Activated T-cell treated with anti-CD3 and anti-CD28 coated beads for 1 hour (primary cell): ENCODE measurements around the gene ZBED2.
"Not testable (repeated sequence)": the region's sequence is repeated elsewhere in the genome, so short reads cannot be mapped to it uniquely, and the experiment has no call there.

Experiments
- DNase-seq: peaks from one replicate; pipeline ENCODE4 v3.0.0-alpha.2; 2020; ENCODE audit warnings: low read depth

Gene ZBED2

DNA sequence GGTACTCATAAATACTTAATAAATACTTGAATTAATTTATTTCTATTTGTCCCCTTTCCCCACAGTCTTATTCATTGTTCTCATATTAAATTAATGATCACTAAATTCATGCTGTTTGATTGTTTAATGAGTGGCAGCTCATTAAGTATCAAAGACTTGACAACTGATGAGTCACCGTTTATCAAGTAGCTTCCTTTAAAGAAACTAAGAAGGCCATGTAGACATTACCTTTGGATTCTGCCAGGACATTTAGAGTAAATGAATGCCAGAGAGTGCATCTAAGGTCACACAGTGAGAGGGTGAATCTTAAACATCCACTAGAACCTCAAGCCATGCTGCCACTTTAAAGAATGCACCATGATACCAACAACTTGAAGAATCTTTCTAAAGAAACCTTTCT, 23.9 kb downstream of the ZBED2 start:
- DNase-seq, result no peak

DNA sequence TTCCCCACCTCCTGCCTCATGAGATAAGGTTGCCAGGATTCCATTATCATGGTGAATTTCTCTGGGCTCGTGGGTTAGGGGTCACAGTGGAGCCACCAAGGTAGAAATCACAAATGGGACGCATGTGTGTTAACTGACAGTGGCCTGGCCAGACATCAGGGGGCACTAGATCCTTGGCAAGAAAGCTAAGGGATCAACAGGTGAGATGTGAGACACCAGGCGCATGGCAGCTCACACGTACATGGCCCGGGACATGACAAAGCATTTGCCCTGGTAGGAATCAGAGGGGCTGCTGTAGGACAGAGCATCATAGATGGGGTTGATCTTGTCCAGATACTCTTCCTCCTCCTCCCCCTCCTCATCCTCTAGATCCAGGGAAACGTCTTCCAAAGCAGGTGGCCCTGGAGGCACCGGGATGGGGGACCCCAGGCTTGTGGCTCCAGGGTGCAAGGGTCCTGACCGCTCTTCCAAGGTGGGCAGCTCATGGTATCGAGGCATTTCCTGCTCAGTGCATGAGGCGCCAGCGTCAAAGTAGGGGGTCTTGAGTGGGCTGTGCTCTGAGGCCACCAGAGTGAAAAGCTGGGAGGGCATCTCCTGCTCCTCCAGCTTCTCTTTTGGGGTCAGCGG, 24.6 kb downstream of the ZBED2 start:
- DNase-seq, result no peak

DNA sequence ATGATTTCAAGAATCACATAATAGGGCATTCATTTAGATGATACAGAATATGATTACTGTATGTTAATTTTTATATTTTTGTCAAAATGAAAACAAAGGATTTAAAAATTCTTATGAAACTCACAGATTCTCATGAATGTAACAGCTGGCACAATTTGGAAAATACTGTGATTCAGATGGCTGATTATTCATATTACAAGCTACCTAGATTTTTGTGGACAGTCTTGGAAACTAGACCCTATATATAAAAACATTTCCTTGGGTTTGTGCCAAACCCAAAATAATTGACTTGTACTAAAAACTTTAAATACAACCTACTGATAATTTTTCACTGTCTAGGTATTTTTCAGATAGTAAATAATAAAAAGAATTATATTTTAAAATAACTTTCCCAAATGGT, 26.2 kb downstream of the ZBED2 start:
- no peak for DNase-seq

DNA sequence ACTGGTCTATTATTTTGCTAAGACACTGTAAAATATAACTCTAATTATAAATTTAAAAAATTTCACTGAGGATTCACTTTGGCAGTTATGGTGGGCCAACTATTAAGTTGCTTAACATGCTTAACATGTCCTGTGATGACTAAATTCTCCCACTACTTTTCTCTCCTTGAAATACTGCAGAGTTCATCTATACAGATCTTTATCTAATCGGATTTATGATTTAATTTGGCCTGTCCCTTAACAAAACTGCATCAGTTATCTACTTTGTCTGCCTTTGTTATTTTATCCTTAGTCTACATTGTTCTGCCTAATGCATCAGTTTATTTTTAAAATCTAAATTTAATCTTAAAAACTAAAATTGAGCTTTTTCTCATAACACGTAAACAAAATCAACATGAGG, 26.8 kb downstream of the ZBED2 start:
- DNase-seq, result no peak

DNA sequence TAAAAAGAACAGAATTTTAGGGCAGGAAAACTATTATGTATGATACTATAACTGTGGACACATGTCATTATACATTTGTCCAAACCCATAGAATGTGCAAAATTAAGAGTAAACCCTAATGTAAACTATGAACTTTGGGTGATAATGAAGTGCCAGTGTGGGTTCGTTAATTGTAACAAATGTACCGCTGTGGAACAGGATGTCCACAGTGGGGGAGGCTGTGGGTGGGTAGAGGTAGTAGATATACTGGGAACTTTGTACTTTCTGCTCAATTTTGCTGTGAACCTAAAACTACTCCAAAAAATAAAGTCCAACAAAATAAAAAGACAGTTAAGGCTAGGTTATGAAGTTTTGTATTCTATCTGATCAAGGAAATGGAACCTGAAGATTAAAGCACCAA, 28.3 kb downstream of the ZBED2 start:
- DNase-seq, result no peak

DNA sequence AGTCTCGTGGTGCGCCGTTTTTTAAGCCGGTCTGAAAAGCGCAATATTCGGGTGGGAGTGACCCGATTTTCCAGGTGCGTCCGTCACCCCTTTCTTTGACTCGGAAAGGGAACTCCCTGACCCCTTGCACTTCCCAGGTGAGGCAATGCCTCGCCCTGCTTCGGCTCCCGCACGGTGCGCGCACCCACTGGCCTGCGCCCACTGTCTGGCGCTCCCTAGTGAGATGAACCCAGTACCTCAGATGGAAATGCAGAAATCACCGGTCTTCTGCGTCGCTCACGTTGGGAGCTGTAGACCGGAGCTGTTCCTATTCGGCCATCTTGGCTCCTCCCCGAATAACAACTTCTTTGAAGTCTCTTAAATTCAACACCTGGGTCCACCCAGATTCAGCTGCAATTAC, 33.2 kb downstream of the ZBED2 start:
- not testable (repeated sequence) for DNase-seq

DNA sequence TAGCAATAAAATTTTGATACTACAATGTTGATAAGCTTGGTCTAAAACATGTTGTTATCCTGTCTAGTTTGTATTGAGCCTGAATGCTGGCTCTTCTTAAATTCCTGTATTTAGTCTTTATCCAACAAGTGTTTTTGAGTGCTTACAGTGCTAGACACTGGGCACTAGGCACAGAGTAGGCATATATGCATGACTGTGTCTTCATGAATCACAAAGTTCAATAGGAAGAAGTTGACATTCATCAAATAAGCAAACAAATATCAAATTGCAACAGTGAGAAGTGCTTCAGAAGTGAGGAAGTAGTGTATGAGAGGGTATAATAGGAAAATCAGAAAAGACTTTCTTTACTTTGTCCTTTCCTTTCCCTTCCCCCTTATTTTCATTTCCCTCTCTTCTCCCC, 46.4 kb downstream of the ZBED2 start:
- no peak for DNase-seq

DNA sequence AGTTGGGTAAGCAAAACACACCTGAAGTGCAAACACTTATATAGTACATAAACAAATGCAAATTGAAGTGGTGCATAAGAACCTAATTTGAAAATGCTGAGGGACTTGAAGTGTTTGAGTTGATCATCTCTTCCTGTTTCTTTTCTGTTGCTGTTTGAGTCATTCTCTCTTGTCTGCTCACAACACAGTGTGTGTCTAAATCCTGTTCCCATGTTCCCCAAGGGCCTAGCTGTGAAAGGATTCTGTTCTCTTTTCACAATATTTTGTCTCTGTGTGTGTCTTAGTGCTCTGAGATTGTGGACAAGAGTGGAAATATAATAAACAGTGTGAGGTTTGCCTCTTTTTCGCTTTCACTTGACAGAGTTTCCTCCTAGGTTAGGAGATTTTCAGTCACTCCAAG, 47.1 kb downstream of the ZBED2 start:
- no peak for DNase-seq

DNA sequence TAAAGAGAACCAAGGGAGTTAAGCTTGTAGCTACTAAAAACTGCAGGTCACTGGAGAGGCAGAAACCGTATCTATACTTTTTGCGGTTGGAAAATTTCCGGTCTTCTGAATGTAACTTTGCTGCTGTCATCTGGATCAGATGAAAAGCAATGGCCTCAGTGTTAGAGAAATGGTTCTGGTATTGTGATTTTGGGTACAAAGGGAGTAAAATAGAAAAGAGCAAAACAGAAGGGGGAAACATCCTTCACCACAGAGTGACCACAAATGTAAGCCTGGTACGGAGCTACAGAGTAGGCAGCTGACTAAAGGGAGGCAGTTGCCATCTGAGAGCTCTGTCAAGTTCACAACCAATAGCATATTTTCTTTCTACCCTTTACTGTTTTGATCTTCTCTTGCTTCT, 47.5 kb downstream of the ZBED2 start:
- DNase-seq, result no peak

DNA sequence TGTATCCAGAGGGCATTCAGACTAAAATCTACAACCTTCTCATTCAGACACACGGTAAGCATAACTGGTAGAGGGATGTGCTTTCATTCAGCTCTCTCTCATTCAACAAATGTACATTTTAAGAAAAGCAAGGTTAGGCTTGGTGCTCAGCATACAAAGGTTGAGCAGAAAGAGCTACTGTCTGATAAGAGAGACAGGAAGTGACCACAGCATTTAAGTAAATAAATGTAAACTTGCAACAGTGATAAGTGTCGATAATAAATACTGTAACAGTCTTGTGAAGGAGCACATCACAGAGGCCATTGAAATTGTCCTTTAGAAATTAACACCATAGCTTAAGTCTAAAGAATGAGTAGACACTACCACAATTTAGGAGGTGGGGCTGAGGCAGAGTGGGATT, 49.8 kb downstream of the ZBED2 start:
- no peak for DNase-seq
